Raji (cell line): Measurements from ENCODE around the gene AMY2B.
A peak's percentile ranks its signal among the peaks of the same experiment; 100 is the strongest.
"Not testable (repeated sequence)": the region's sequence is repeated elsewhere in the genome, so short reads cannot be mapped to it uniquely, and the experiment has no call there.

ENCODE experiments used
- POLR2A ChIP-seq: IDR thresholded peaks from 2 replicates; pipeline ENCODE4 v1.6.1; 2011; ENCODE audit warnings: low read depth, low read length, control low read depth; ENCODE audit not compliant: insufficient read depth

The AMY2B gene

DNA sequence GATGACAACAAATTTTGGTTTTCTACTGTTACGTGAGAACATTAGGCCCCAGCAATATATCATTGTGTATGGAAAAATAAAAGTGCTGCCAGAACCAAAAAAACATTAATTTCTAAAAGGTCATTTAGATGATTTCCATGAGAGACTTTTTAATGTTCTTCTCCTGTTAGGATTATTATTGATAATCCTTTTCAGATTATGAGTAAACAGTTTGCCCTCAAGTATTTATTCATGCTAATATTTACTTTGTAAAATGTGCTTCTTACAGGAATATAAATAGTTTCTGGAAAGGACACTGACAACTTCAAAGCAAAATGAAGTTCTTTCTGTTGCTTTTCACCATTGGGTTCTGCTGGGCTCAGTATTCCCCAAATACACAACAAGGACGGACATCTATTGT lies at the start of gene AMY2B:
Gene AMY2B (plus strand): TSS at position 301 of the 400 bp plus-strand sequence. CDS start 14 bp downstream, at position 315.
- TF ChIP-seq POLR2A, result not testable (repeated sequence)

DNA sequence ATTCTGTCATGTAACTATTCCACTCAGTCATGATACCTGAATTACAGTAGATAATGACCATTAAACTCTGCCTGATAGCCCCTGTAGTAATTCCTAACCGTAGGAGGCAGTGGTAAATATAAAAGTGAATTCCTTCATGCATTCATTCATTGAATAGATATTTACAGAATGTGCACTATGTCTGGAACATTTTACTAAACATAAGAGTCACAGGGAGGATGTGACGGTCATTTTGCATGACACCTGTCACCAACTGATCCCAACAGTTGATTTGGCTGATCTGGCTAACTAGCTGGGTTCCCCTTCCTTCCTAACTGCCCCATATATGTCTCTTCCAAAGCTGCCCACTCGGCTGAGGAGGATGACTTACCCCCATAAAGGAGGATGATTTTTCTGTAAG lies 48.0 kb upstream of the AMY2B start:
- TF ChIP-seq POLR2A, result no peak

DNA sequence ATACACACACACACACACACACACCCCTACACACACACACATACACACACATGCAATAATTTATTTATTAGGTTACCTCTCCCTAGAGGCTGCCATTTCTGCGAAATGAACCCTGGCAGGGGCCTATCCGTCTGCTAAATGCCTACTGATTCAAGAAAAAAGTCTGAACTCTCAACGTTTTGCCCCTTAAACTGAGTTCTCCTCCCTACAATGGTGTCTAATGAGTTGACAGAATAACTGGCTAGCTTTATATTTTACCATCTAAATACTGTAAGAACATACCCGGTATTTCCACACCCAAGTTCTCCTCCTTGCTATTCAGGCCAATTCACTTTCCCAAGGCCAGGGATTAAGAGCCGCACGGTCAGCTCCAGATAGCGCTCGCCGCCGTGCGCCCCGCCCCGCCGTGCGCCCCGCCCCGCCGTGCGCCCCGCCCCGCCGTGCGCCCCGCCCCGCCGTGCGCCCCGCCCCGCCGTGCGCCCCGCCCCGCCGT lies 46.2 kb upstream of the AMY2B start:
- TF ChIP-seq POLR2A, result no peak; the same call in none of the 2 replicates

DNA sequence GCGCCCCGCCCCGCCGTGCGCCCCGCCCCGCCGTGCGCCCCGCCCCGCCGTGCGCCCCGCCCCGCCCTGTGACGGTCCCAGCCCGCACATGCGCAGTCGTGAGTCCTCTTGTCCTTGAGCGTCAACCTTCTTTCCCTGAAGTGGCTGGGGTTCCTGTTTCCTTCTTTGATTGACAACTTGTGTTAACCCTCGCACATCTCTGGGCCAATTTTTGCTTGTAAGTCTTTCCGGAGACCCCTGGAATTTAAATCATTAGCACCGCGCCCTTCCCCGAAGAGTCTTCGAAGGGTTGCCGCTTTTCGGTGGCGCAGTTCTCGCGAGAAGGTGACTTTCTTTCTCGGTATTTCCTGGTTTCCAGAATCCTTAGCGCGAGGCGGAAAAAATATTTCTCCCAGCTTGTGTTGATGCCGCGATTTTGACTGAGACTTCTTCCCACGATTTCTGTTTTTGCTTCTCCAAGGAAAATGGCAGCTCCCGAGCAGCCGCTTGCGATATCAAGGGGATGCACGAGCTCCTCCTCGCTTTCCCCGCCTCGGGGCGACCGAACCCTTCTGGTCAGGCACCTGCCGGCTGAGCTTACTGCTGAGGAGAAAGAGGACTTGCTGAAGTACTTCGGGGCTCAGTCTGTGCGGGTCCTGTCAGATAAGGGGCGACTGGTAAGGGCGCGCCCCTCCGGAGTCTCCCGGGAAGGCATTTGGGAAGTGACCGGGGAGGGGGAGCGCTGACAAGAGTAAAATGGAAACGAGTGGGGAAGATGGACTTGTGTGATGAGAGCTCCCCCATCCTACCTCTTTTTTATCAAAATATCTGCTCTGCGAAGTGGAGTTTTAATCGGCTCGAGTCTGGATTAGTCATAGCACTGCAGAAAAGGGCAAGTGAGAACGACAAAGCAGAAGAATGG lies 45.5 kb upstream of the AMY2B start, which contains the start of gene RNPC3:
Gene RNPC3 (plus strand): TSS at position 93 of the 901 bp plus-strand sequence. CDS start 372 bp downstream, at position 465.
- peak; percentile 59 for TF ChIP-seq POLR2A

DNA sequence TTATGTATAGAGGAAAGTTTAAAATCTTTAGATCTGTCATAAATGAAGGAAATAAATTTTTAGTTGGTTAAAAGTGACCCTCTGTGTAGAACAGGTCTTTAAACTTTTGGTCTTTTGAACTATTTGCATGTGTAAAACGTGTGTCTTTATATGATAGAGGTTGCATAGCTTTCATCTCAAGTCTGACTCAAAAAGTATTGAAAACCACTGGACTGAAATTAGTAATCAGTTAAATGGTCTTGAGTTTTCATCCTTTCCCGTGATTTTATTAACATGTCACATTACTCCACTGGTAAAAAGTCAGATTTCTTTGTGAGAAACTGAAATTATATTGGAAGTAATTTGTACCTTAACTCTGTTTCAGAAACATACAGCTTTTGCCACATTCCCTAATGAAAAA lies 44.1 kb upstream of the AMY2B start:
- TF ChIP-seq POLR2A, result no peak

DNA sequence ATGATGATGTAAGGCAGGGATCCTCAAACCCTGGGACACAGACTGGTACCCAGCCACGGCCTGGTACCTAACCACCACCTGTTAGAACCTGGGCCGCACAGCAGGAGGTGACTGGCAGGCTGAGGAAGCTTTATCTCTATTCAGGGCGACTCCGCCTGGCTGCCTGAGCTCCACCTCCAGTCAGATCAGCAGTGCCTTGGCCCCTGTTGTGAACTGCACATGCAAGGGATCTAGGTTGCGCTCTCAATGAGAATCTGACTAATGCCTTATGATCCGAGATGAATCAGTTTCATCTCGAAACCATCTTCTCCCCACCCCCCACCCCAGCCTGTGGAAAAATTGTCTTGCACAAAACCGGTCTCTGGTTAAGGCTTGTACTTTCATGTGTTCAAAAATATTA lies 41.6 kb upstream of the AMY2B start:
- TF ChIP-seq POLR2A, result no peak

DNA sequence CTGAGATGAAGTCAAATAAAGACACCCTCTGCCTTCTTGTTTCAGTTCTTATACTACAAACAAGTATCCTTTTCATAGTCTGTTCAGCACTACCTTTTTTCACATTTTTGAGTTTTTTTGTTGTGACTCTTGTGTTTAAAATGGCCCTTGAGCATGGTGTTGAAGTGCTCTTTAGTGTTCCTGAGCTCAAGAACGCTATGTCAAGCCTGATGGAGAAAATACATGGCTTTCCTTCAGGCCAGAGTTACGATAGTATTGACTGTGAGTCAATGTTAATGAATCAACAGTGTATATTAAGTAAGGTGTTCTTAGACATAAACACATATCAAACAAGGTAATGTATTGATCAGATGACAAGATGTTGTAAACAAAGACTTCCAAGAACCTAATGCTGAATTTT lies 33.2 kb upstream of the AMY2B start:
- TF ChIP-seq POLR2A, result no peak

DNA sequence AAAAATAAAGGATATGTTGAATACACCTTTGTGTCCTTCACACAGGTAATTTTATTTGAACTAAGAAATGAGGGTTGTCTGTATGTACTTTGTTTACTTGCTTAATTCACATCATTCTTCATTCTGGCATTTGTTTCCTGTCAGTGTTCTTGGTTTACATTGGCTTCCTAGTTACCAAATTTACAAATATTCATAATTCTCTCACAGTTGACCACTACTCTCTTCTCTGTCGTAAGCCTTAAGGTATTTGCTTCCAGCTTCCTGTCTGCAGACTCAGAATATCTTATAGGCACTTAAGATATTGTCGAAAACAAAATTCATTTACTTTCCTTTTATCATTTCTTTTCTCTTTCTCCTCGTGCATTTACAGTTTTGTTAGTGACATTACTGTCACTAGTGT lies 30.0 kb upstream of the AMY2B start:
- TF ChIP-seq POLR2A, result no peak

DNA sequence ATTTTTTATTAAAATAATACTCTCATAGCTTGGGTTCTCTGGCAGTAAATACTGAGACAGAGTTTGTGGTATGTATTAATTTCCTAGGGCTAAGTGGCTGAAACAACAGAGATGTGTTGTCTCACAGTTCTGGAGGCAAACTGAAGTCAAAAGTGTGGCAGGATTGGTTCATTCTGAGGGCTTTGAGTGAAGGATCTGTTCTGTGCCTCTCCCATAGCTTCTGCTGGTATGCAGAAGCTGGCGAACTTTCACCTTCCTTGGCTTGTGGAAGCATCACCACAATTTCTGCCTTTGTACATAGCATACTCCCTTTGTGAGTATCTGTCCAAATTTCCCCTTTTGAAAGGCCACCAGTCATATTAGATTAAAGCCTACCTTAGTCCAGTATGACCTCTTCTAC lies 24.9 kb upstream of the AMY2B start:
- no peak for TF ChIP-seq POLR2A

DNA sequence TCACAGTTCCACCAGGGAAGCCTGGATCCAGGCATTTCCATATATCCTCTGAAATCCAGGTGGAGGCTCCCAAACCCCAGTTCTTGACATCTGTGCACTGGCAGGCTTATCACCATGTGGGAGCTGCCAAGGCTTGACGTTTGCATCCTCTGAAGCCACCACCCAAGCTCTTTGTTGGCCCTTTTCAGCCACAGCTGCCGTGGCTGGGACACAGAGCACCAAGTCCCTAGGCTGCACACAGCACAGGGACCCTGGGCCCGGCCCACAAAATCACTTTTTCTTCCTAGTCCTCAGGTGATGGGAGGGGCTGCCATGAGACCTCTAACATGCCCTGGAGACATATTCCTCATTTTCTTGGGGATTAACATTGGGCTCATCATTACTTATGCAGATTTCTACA lies 23.5 kb upstream of the AMY2B start:
- no peak for TF ChIP-seq POLR2A

DNA sequence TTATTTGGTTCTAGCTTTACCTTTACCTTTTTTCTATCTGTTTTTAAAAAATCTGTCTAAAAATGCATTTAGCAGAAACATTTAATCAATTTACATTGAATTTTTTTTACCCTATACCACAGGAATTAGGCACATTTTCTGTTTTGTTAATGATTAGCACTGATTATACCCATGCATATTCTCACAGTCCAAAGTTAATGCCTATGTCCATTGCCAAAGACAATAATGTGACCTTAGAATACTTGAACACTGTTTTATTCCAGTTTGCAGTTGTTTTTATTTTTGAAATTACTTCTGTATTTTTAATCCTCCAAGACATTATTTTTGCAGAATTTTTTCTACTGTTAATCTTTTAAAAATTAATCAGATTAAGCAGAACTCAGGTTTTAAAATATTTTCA lies 11.0 kb upstream of the AMY2B start:
- no peak for TF ChIP-seq POLR2A

DNA sequence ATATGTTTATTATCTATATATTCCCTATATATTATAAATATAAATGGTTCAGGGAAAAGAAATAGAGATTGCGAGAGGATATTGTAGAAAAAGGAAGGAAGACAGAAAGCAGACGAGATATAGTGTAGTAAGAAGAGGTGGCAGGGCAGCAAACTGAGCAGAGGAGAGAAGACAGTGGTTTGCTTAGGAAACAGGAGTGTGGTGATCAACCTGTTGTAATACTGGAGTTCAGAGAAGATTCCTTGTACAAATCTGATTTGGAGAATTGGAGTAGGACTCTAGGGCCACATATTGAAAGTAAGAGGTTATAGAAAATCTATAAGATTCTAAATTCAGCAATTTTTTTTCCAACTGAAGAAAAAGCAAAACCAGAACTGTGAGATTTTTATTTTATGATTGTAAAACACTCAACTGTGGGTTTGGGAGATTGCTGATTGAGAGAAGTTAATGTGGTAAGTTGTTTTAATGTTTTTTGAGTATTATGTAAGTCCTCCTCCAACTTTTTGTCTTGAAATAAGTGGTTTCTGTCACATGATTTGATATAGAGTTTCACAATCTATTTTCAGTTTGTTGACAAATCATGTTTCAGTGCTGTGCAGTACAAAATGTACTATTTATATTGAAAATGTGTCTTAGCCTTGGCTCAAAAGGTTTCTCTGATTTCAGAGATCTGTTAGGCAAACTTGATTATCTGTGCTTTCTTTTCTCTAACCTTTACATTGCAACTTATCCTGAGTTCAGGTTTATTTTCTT lies 9.6 kb upstream of the AMY2B start:
- no peak for TF ChIP-seq POLR2A

DNA sequence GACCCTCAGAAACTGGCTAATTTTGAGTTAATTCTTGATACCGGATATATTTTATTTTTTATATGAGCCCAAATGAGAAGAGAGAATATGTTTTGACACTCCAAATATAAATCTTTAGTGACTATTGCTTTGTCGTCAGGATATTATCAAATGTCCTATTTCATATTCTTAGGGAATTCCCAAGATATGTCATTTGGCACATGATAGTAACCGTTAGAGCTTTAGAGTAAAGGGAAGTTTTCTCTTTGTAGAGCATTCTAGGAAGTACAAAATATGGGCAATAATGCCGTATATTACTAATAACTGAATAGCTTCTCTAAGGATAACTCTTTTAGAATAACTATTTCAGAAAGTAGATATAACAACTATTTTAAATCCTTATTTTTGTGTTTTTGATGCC lies 8.3 kb upstream of the AMY2B start:
- TF ChIP-seq POLR2A, result no peak

DNA sequence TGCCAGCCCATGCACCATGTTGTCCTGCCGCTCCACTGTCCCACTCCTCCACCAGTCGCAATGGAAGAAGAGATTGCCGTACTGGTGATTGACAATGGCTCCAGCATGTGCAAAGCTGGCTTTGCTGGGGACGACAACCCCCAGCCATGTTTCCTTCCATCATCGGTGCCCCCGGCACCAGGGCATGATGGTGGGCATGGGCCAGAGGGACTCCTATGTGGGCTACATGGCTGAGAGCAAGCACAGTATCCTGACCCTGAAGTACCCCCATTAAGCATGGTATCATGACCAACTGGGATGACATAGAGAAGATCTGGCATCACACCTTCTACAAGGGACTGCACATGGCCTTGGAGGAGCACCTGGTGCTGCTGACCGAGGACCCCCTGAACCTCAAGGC lies 1.9 kb upstream of the AMY2B start:
- TF ChIP-seq POLR2A, result no peak

DNA sequence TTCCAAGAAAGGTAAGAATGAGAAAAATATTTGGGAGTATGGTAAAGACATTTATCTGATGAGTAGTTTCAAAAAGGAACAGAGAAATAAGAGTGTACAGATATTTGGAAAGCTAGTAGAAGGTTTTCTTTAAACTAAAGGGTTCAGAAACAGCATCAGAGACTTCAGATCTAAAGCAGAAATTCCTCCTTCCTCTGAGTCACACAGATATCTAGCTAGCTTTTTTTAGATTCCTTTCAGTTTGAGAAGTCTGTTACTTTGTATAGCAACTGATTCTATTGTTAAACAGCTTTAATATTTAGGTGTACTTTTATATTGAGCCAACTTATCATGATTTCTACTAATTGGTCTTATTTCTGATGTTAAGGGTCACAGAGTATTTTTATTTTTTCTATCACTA lies 4.7 kb downstream of the AMY2B start:
- no peak for TF ChIP-seq POLR2A

DNA sequence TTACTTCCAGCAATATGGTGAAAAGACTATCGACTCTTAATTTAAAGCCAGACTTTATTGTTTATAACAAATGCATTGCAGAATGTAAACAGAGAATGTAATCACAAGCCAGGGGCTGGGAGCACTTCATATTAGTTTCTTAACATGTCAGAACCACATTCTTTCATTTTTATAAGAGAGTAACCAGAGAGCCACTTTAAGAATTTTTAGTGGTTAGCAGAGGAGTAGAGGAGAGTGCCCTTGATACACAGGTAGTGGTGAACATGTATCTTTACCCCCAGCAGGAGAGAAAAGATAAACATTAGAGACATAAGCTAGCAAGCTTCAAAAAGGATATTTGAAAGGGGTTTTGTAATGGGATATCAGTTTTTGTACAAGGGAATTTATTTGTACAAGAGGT lies 11.1 kb downstream of the AMY2B start:
- no peak for TF ChIP-seq POLR2A

DNA sequence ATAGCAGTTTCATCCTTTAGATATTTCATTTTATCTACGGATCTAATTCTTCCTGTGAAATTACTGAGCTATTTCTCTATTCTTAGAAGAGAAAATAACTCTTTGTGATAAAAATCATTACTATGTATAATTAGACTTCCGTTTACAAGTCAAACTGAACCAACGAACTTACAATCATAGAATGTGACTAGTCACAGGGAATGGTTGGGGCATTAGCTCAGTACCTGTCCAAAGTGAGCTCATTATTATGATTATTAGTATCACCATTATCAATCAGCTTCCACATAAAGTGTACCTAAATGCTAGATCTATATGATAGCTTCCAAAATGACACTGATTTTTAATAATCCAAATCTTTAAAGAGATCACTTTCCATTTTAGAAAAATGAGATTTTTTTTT lies 12.5 kb downstream of the AMY2B start:
- TF ChIP-seq POLR2A, result no peak

DNA sequence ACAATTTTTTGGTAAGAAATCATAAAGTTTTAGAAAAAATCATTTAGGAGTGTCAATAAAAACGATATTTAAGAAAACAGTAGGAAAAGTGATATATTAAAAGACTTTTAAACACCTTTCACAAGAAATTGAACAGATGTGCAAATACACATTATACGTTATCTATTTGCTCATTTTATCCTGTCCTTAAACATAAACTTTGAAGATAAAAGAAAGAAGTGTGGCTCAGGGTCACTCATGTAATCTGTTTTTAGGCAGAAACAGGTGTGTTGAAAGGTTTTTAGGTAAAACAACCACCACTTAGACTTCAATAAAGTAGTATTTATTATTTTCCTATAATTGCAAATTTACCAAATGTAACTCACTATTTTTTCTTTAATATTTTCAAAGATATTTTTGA lies 13.1 kb downstream of the AMY2B start:
- no peak for TF ChIP-seq POLR2A
